GM21526 (cell line): ENCODE data around the gene BDKRB1.
"Not testable (repeated sequence)": the region's sequence is repeated elsewhere in the genome, so short reads cannot be mapped to it uniquely, and the experiment has no call there.

Source experiments
- ATAC-seq: cut with Tn5 transposase; IDR thresholded peaks from one replicate; pipeline ENCODE4 v1.9.1; 2021; ENCODE audit warnings: moderate library complexity; ENCODE audit not compliant: unreplicated experiment, low FRiP score

BDKRB1 gene

GRCh38 chr14:96232506-96232905 is 23.5 kb upstream of the BDKRB1 start:
- ATAC-seq: no peak

- no peak for ATAC-seq
Observed at GRCh38 chr14:96233661-96234060, 22.3 kb upstream of the BDKRB1 start.

DNA sequence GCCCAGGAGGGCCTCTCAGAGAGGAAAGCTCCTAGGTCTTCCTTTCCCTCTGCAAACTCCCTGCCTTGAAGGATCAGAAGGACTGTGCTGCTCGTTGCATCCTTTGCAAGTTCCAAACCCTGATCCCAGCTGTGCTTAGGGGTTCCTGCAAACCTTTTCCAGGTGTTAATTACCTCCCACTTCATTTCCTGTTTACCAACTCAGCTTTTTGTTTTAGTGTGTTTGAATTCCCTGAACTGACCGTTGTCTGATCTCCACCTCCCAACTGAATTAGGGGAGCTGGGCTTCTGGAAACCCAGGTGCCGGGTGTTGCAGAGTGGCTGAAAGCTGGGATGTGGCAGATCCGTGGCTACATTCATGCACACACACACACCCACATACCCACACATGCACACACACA is 20.6 kb upstream of the BDKRB1 start:
- ATAC-seq: no peak

- no peak for ATAC-seq
Observed at GRCh38 chr14:96237641-96238040, 18.4 kb upstream of the BDKRB1 start.

GRCh38 chr14:96238676-96239265 is 17.2 kb upstream of the BDKRB1 start:
- ATAC-seq: no peak

- no peak for ATAC-seq
Observed at GRCh38 chr14:96239711-96240141, 16.3 kb upstream of the BDKRB1 start.

DNA sequence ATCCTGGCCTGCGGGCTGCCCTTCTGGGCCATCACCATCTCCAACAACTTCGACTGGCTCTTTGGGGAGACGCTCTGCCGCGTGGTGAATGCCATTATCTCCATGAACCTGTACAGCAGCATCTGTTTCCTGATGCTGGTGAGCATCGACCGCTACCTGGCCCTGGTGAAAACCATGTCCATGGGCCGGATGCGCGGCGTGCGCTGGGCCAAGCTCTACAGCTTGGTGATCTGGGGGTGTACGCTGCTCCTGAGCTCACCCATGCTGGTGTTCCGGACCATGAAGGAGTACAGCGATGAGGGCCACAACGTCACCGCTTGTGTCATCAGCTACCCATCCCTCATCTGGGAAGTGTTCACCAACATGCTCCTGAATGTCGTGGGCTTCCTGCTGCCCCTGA is 15.4 kb upstream of the BDKRB1 start:
- ATAC-seq: no peak

DNA sequence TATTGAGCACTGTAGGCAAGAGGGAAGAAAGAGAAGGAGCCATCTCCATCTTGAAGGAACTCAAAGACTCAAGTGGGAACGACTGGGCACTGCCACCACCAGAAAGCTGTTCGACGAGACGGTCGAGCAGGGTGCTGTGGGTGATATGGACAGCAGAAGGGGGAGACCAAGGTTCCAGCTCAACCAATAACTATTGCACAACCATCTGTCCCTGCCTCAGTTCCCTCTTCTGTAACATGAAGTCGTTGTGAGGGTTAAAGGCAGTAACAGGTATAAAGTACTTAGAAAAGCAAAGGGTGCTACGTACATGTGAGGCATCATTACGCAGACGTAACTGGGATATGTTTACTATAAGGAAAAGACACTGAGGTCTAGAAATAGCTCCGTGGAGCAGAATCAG is 13.9 kb upstream of the BDKRB1 start:
- no peak for ATAC-seq

DNA sequence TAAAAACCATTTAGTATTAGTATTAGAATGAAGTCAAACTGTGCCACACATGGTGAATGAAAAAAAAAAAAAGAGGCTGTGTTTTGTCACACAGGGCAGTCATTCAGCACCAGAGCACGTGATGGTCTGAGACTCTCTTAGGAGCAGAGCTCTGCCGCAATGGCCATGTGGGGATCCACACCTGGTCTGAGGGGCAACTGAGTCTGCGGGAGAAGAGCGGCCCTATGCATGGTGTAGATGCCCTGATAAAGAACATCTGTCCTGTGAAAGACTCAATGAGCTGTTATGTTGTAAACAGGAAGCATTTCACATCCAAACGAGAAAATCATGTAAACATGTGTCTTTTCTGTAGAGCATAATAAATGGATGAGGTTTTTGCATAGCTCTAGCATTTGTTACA is 12.2 kb upstream of the BDKRB1 start:
- no peak for ATAC-seq

GRCh38 chr14:96245074-96245473 is 10.9 kb upstream of the BDKRB1 start:
- ATAC-seq: not testable (repeated sequence)

- no peak for ATAC-seq
Observed at GRCh38 chr14:96245710-96246538, 10.1 kb upstream of the BDKRB1 start.

DNA sequence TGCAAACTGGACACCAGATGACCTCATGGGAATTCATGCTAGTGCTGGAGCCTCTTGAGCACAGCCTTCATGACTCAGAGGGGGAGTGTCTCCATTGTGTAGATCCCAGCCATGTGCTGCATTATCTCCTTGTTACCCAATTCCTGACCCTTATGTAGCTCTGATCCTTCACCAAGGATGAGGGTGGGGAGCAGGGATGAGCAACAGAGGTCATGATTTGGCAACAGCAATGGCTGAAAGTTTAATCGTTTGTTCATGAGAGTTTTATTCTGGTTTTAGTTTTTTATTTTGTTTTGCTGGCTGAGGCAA is 9.5 kb upstream of the BDKRB1 start:
- no peak for ATAC-seq

- no peak for ATAC-seq
Observed at GRCh38 chr14:96247031-96247430, 9.0 kb upstream of the BDKRB1 start.

- no peak for ATAC-seq
Observed at GRCh38 chr14:96249029-96249428, 7.0 kb upstream of the BDKRB1 start.

DNA sequence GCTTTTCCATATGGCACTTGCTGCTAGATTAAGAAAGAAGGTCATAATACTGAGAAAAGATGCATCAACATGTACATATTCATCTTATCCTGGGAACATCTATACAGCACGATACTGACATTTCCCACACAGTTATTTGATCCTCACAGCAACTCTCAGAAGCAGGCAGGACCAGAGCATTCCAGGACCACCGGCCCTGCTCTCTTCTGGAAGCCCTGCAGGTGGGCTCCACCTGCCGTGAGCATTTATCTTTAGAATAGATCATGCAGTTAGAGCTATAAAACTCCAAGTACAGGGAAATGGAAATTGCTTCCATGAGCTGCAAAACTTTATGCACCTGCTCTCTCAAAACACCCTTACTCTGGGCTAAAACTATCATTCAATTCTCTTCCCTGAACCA is 5.5 kb upstream of the BDKRB1 start:
- ATAC-seq: no peak

DNA sequence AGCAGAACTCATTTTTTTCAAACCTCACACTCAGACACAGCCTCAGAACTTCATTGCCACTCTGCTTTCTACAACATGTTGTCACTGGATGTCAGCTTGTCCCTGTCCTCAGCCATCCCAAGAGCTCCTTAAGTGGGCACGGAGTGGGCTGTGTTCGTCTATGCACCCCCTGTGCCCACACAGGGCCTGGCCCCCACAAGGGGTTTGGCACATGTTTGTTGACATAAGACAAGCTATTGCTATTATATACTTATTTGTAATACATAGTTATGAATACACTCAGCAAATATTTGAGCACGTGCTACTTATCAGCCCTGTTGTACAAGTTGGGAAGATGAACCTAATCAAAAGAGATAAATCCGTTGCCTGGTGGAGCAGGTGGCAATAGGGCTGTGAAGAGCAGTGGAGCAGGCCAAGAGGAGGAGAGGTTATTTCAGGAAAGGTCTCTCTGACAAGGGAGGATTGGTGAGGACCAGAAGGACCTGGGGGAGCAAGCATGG is 4.3 kb upstream of the BDKRB1 start:
- no peak for ATAC-seq

- no peak for ATAC-seq
Observed at GRCh38 chr14:96252323-96252998, 3.5 kb upstream of the BDKRB1 start.

GRCh38 chr14:96252999-96253539 is 2.9 kb upstream of the BDKRB1 start:
- ATAC-seq: no peak

DNA sequence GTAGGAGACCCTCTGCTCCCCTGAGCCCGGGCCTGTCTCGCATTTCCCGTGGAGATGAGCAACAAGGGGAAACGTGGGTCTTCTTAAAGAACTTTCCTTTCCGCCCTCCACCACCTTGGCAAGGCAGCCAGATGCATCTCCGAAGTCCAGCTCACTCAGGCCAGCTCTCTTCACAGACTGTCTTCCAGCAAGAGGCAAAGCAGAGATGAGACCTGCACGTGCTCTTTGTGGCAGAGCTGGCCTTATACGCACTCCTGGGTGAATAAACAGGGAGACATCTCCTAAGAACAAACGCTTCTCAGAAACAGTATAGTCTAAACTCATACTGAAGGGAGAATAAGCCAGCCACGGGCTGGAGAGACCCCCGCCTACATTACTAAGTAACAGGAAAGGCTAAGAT is 1.3 kb upstream of the BDKRB1 start:
- no peak for ATAC-seq

- ATAC-seq: no peak
Observed at GRCh38 chr14:96256407-96256806, 397 bp downstream of the BDKRB1 start.

- no peak for ATAC-seq
Observed at GRCh38 chr14:96257056-96257455, 1.0 kb downstream of the BDKRB1 start.
